GM18868 (cell line): ENCODE results near the gene NMUR2.
A peak's percentile ranks its signal among the peaks of the same experiment; 100 is the strongest.

ENCODE experiments used
- ATAC-seq: cut with Tn5 transposase; IDR thresholded peaks from one replicate; pipeline ENCODE4 v1.9.1; 2021; ENCODE audit warnings: mild to moderate bottlenecking, moderate library complexity; ENCODE audit not compliant: unreplicated experiment

The NMUR2 gene

GRCh38 chr5:152372875-152373274, 32.2 kb downstream of the NMUR2 start:
- ATAC-seq = no peak

- no peak for ATAC-seq
Measured at GRCh38 chr5:152369298-152369697, 35.8 kb downstream of the NMUR2 start.

- ATAC-seq = no peak
Measured at GRCh38 chr5:152367554-152367953, 37.5 kb downstream of the NMUR2 start.

GRCh38 chr5:152366716-152367115, 38.4 kb downstream of the NMUR2 start:
- no peak for ATAC-seq

- no peak for ATAC-seq
Measured at GRCh38 chr5:152364899-152365298, 40.2 kb downstream of the NMUR2 start.

- no peak for ATAC-seq
Measured at GRCh38 chr5:152364172-152364571, 40.9 kb downstream of the NMUR2 start.

GRCh38 chr5:152358861-152359568, 46.1 kb downstream of the NMUR2 start:
- ATAC-seq = no peak

GRCh38 chr5:152356506-152356905, 48.6 kb downstream of the NMUR2 start:
- ATAC-seq = no peak

GRCh38 chr5:152355061-152355460, 50.0 kb downstream of the NMUR2 start:
- no peak for ATAC-seq

- ATAC-seq = no peak
Measured at GRCh38 chr5:152353001-152353400, 52.1 kb downstream of the NMUR2 start.

- peak; percentile 98 for ATAC-seq
Measured at GRCh38 chr5:152349683-152350526, 55.2 kb downstream of the NMUR2 start.
